Jurkat, Clone E6-1 (cell line): Measurements from ENCODE around the gene LMO7.

Experiments used
- DNase-seq: peaks from one replicate; pipeline ENCODE4 v3.0.0-alpha.2; 2011; ENCODE audit warnings: low read depth, low spot score
- H3K4me3 ChIP-seq: 2 replicates; pipeline ENCODE4 v1.5.1; 2011; ENCODE audit warnings: mild to moderate bottlenecking, low read length, control low read depth, moderate library complexity

LMO7 gene

GRCh38 chr13:75811841-75812240 lies 175.7 kb downstream of the LMO7 start:
- H3K4me3 ChIP-seq: no peak overlapping the region
- DNase-seq: no peak

- DNase-seq: no peak
- no peak overlapping the region for H3K4me3 ChIP-seq
These were observed 176.6 kb downstream of the LMO7 start for GRCh38 chr13:75812751-75813181.

- no peak overlapping the region for H3K4me3 ChIP-seq
- DNase-seq: no peak
These were observed 177.2 kb downstream of the LMO7 start for GRCh38 chr13:75813323-75813722.

GRCh38 chr13:75818179-75818967 lies 182.2 kb downstream of the LMO7 start:
- H3K4me3 ChIP-seq: no peak overlapping the region
- DNase-seq: no peak

- no peak for DNase-seq
- no peak overlapping the region for H3K4me3 ChIP-seq
These were observed 182.8 kb downstream of the LMO7 start for GRCh38 chr13:75818968-75819225.

GRCh38 chr13:75825161-75825560 lies 189.0 kb downstream of the LMO7 start:
- H3K4me3 ChIP-seq: no peak overlapping the region
- DNase-seq: no peak

- H3K4me3 ChIP-seq: no peak overlapping the region
- DNase-seq: no peak
These were observed 189.5 kb downstream of the LMO7 start for GRCh38 chr13:75825594-75825993.

- H3K4me3 ChIP-seq: no peak overlapping the region
- DNase-seq: no peak
These were observed 190.3 kb downstream of the LMO7 start for GRCh38 chr13:75826391-75826790.

GRCh38 chr13:75829830-75830229 lies 193.7 kb downstream of the LMO7 start:
- DNase-seq: no peak
- no peak overlapping the region for H3K4me3 ChIP-seq

- no peak for DNase-seq
- no peak overlapping the region for H3K4me3 ChIP-seq
These were observed 194.7 kb downstream of the LMO7 start for GRCh38 chr13:75830842-75831241.

- H3K4me3 ChIP-seq: no peak overlapping the region
- DNase-seq: no peak
These were observed 195.3 kb downstream of the LMO7 start for GRCh38 chr13:75831389-75831788.

GRCh38 chr13:75832812-75833211 lies 196.7 kb downstream of the LMO7 start:
- no peak for DNase-seq

GRCh38 chr13:75836441-75836840 lies 200.3 kb downstream of the LMO7 start:
- no peak for DNase-seq

More at GRCh38 chr13:75832812-75833211, 196.7 kb downstream of the LMO7 start:
- H3K4me3 ChIP-seq: no peak overlapping the region

GRCh38 chr13:75838366-75839005 lies 202.4 kb downstream of the LMO7 start:
- H3K4me3 ChIP-seq: no peak overlapping the region
- DNase-seq: no peak

More at GRCh38 chr13:75836441-75836840, 200.3 kb downstream of the LMO7 start:
- no peak overlapping the region for H3K4me3 ChIP-seq

GRCh38 chr13:75839406-75839805 lies 203.3 kb downstream of the LMO7 start:
- no peak overlapping the region for H3K4me3 ChIP-seq
- peak; percentile 20 for DNase-seq

GRCh38 chr13:75841905-75842304 lies 205.8 kb downstream of the LMO7 start:
- DNase-seq: peak; percentile 87

GRCh38 chr13:75843074-75843473 lies 206.9 kb downstream of the LMO7 start:
- DNase-seq: no peak
- H3K4me3 ChIP-seq: no peak overlapping the region

More at GRCh38 chr13:75841905-75842304, 205.8 kb downstream of the LMO7 start:
- no peak overlapping the region for H3K4me3 ChIP-seq

GRCh38 chr13:75843991-75844390 lies 207.9 kb downstream of the LMO7 start:
- H3K4me3 ChIP-seq: no peak overlapping the region
- no peak for DNase-seq

GRCh38 chr13:75847588-75847987 lies 211.5 kb downstream of the LMO7 start:
- H3K4me3 ChIP-seq: no peak overlapping the region
- DNase-seq: no peak

GRCh38 chr13:75850916-75851315 lies 214.8 kb downstream of the LMO7 start:
- H3K4me3 ChIP-seq: no peak overlapping the region
- DNase-seq: no peak

- no peak for DNase-seq
- H3K4me3 ChIP-seq: no peak overlapping the region
These were observed 219.1 kb downstream of the LMO7 start for GRCh38 chr13:75855216-75855615.
